Colon (tissue), 2 donors: ENCODE measurements around the gene TADA2A.
"Not testable (repeated sequence)": the region's sequence is repeated elsewhere in the genome, so short reads cannot be mapped to it uniquely, and the experiment has no call there.

ENCODE experiments used
- FAIRE-seq: peaks from 2 replicates; lab custom pipeline; 2012; peaks lifted over from hg19 to GRCh38; lab: Jason Lieb, UNC
- donor health status: control.
- donor health status: control.

Gene TADA2A

DNA sequence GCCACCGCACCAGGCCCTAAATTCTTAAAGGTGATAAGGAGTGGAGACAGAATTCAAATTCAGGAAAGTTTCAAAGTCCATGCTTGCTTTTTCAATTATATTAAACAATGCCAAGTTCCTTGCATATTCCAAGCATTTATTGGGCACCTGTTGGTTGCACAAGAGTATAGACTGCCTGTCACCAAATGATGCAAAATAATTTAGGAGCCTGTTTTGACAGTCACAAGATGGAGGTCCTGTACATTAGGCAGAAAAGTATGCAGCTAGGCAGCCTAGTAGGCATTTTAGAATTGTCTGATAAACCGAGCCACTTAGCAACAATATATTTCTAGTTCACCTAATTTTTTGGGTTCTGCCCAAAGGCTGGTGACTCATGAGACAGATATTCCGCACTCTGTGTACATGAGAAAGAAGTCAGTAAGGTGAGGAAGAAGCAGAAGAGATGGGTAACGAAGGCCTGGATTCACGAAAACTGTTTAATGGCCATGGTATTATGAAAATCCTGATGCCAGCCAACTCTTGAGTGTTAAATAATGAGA lies 7.4 kb upstream of the TADA2A start:
- FAIRE-seq: no peak

DNA sequence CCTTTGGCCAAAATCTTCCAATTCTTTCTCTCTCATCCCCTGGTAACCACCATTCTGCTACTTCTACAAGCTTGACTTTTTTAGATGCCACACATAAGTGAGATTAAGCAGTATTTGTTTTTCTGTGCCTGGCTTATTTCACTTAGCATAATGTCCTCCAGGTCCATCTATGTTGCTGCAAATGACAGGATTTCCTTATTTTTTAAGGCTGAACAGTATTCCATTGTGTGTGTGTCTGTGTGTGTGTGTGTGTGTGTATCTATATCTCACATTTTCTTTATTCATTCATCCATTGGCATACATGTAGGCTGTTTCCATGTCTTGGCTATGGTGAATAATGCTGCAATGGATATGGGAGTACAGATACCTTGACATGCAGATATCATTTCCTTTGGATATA lies 6.2 kb upstream of the TADA2A start:
- no peak for FAIRE-seq

DNA sequence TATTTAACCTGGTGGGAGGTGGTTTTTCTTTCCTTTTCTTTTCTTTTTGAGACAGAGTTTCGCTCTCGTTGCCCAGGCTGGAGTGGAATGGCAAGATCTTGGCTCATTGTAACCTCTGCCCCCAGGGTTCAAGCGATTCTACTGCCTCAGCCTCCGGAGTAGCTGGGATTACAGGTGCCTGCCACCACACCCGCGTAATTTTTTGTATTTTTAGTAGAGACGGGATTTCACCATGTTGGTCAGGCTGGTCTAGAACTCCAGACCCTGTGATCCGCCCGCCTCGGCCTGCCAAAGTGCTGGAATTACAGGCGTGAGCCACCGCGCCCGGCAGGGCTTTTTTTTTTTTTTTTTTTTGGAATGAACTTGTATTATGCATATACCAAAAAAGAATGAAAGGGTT lies 1.2 kb upstream of the TADA2A start:
- FAIRE-seq: not testable (repeated sequence)

DNA sequence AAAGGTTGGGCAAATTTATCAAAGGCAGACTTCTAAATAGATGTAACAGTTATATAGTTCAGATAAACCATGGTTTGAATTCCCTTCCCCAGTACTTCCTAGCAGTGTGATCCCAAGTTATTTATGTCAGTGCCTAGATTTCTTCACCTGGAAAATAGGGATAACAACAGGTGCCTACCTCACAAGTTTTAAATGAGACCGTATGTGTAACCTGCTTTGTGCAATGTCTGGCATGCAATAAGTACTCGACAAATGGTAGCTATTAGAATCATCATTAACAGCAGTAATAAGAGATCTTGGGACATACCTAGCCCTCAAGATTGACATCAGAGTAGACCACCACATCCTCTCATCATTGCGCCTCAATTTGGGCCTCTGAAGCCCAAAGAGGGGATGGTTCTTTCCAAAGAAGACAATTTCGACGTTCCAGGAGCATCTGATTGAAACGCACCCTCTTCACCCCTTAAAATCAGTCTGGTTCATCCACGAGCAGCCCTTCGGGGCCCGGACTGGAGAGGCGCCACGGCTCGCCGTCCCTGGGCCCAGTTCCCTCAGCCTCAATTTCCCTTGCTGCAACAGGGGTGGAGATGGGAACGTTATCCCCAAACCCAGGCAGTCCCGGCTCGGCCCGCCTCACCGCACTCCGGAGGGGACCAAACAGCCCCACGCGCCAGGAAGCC lies 591 bp upstream of the TADA2A start:
- FAIRE-seq: no peak

DNA sequence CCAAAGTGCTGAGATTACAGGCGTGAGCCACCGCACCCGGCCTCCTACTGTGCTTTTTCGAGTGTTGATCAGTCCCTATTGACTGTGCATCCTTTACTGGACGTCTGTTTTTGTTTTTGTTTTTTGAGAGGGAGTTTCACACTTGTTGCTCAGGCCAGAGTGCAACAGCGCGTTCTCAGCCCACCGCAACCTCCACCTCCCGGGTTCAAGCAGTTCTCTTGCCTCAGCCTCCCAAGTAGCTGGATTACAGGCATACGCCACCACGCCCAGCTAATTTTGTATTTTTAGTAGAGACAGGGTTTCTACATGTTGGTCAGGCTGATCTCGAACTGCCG lies 1.4 kb downstream of the TADA2A start:
- FAIRE-seq: not testable (repeated sequence)

DNA sequence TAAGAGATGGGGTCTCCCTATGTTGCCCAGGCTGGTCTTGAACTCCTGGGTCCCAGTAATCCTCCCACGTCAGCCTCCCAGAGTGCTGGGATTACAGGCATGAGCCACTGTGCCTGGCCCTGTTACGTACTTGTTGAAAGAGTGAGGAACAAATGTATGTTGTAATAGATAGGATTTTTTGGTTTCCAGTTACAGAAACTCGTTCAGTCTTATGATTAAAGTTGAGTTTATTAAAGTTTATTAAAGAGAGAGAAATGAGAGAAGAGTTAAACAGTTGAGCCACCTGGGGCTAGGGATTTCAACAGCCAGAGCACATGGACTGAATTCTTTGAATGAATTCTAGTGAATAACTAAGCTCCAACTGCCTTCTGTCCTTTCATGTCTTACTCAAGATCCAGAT lies 3.7 kb downstream of the TADA2A start:
- no peak for FAIRE-seq

DNA sequence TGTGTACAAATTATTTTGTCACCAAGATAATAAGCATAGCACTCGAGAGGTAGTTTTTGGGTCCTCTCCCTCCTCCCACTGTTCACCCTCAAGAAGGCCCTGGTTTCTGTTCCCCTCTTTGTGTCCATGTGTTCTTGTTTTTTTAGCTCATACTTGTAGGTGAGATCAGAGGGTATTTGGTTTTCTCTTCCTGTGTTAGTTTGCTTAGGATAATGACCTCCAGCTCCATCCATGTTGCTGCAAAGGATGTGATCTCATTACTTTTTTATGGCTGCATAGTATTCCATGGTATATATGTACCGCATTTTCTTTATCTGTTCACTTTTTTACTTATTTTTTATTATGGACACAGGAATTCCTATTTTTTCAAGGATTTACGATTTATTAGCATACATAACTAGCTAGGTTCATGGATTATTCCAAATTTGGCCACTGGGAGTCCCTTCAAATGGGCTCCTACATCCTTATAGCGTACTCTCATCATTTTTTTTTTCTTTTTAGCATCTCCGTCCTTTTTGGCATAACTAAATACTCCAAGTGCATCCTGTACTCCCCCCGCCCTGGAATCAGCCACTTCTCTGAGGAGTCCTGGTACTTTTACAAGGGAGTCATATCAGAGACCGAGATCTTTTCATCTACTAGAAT lies 7.3 kb downstream of the TADA2A start:
- FAIRE-seq: no peak

DNA sequence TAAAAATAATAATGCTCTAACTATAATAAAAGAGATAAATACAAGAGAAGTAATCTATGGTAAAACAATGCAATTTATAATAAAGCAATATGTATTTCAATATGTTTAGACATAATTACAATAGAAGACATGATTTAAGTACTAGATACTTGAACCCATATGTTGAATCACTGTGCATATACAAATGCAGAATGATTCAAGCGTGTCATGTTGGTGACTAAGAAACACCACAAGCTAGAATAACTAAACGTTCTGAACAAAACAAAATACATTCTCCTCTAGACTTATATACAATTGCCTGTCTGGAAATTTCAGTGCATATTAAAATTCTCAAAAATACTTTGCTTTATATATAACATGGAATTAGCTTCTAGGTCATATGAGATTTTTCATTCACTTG lies 11.2 kb downstream of the TADA2A start:
- FAIRE-seq: no peak

DNA sequence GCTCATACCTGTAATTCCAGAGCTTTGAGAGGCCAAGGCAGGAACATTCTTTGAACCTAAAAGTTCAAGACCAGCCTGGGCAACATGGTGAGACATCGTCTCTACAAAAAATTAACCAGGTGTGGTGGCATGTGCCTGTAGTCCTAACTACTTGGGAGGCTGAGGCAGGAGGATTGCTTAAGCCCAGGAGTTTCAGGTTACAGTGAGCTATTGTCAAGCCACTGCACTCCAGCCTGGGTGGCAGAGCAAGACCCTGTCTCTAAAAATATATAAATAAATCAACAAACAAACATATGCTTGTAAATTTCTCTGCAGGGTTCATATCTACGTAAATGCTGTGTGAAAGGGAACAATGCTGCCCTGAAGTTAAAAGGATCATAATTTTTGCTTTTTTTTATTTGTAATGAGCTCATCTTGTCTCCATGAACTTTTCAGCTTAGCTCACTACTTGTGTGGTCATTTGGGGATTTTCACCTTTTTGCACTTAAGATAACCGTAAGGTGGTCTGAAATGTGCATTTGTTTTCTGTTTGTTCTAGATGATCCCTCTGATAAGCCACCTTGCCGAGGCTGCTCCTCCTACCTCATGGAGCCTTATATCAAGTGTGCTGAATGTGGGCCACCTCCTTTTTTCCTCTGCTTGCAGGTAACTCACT lies 16.4 kb downstream of the TADA2A start:
- no peak for FAIRE-seq

DNA sequence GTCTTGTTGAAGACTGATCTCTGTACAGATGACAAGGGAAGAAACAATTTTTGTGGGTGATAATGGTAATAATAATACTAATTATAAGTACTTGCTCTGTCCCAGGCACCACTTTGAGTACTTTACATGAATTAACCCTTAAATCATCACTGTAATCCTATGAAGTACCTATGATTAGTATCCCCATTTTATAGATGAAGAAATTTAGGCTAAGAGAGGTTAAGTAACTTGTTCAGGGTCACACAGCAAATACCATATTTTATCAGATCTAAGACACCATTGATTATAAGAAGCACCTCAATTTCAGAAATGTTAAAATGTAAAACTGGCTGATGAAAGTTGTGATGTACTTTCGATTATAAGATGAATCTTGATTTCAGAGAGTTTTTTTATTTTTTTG lies 18.6 kb downstream of the TADA2A start:
- FAIRE-seq: no peak

DNA sequence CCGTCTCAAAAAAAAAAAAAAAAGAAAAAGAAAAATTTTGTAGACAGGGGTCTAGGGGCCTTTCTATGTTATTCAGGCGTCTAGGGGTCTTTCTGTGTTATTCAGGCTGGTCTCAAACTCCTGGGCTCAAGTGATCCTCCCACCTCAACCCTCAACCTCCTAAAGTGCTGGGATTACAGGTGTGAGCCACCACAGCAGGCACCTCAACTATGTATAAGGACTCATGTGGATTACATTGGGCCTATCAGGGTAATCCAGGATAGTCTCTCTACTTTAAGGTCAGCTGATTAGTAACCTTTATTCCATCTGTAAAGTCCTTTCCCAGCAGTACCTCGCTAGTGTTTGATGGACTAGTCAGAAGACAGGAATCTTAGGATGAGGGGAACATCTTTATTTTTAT lies 22.4 kb downstream of the TADA2A start:
- FAIRE-seq: no peak

DNA sequence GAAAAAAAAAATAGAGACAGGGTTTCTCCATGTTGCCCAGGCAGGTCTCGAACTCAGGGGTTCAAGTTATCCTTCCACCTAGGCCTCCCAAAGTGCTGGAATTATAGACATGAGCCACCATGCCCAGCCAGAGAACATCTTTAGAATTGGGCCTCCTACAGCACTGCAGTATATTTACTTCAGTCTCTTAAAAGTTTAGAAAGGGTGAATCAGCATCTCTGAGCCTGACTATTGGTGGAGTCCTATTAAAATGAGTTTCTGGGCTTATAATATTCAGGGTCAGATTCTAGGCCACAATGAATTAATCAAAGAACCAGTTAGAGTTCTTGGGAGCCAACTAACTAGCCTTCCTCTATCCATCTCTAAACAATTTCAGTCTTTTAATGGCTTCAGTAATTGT lies 22.8 kb downstream of the TADA2A start:
- FAIRE-seq: no peak

DNA sequence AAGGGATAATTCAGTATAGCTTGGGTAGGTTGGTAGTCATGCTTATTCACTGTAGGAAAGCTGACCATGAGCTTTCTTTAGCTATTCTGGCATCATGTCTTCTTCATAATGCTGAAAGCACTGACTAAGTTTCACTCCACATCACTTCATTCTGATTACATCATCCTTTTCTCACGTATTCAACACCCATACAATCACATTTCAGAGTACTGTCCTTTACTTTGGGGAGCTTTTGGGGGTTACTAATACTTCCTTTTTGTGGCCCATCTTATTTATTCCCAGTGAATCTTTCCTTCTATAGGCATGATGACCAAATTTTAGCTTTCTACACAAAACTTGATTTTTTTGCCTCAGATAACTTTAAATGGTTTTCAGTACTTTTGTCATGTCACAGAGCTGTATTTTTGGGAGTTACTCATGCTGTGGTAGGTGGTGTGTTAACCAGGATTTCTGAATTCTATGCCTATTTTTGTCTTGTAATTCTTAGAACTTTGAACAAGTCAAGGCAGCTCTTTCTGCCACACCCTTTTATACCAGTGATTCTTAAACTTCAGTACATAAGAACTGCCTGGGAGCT lies 23.5 kb downstream of the TADA2A start:
- no peak for FAIRE-seq

DNA sequence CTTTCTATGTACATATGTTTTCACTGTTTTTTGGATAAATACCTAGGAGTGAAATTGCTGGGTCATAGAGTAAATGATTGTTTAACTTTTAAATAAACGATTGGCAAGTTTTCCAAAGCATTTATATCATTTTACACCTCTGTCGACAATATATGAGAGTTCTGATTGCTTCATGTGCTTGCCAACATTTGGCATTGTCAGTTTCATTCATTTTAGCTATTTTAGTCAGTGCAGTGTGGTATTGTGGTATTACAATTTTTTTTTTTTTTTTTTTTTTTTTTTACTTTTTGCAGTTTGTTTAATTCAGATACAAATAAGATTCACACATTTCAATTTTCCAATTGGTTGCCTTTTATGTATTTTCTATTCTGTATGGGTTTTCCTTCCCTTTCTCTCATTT lies 26.0 kb downstream of the TADA2A start:
- no peak for FAIRE-seq

DNA sequence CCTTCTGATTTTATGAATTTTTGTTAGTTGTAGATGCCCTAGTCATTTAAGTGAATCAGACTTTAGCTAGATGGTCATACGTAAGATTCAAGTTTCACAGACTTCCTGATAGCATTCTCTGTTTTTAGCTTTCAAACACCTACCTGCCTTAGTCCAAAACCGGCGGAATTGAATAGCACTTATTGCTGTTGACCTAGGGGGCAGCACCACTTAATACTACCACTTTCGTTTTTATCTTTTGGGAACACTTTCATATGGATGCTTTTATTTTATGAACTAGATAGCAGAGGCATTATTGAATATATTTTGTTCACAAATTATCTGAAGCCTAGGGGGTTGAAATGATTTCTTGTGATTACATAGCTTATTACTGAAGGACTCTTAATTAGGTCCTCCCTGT lies 31.5 kb downstream of the TADA2A start:
- FAIRE-seq: no peak

DNA sequence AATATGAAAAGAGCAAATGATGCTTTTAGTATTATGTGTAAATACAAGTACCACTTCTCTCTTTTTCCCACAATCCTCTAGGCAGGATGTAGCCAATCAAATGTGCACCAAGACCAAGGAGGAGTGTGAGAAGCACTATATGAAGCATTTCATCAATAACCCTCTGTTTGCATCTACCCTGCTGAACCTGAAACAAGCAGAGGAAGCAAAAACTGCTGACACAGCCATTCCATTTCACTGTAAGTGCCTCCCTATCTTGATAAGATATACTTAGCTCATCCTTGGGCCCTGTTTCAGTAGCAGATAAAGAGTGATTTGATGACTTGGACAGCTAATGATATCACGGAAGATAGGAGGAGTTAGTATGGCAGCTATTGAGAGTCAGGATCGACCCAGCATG lies 33.7 kb downstream of the TADA2A start:
- FAIRE-seq: no peak

DNA sequence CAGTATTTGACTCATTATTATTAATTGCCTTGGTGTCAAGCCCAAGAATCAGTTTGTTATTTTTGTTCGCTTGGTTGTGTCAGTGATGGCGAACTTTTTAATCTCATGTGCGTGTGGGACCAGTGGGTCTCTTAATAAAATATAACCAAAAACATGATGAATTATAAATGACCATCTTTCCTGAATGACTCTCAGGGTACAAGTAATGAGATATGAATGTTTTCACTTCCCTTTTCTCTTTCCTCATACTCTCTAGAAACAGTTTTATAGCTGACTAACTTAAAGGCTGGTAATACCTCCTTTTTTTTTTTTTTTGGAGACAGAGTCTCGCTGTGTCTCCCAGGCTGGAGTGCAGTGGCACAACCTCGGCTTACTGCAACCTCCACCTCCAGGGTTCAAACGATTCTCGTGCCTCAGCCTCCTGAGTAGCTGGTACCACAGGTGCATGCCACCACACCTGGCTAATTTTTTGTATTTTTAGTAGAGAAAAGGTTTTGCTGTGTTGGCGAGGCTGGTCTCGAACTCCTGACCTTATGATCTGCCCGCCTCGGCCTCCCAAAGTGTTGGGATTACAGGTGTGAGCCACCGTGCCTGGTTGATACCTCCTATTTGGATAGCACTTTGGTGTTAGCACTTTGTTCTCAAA lies 34.8 kb downstream of the TADA2A start:
- not testable (repeated sequence) for FAIRE-seq

DNA sequence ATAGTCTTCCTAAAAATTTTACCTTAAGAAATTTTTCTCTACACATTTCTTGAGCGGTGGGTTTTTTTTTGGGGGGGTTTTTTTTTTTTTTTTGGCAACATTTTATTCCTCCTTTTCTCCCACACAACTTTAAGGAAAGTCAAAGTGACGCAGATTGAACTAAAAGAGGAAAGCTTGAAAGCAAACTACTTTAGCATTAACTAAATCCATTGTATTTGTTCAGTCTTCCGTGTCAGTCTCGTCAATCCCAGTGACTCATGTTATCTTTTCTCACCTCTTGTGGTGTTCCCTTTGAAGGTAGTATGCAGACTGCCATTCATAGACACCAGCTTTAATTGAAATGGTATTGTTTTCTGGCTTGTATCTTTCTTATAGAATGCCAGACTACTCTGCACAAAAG lies 39.3 kb downstream of the TADA2A start:
- FAIRE-seq: no peak

DNA sequence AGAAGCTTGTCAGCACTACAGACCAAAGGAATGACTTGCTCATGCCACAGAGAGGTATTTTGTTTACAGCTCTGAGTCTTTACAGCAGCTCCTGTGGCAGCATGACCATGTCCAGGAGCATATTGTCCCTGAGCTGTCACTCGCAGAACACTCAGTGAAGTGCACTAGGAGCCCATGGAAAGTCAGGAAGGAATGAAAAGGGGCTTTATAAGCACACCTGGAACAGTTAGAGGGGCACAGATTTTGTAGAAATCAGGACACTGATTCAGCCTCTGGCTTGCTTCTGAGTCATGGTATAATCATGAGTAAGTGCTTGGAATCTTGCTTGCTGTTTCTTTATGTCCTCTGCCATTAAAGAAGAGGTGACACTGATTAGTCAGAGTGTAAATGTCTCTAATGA lies 41.0 kb downstream of the TADA2A start:
- no peak for FAIRE-seq

DNA sequence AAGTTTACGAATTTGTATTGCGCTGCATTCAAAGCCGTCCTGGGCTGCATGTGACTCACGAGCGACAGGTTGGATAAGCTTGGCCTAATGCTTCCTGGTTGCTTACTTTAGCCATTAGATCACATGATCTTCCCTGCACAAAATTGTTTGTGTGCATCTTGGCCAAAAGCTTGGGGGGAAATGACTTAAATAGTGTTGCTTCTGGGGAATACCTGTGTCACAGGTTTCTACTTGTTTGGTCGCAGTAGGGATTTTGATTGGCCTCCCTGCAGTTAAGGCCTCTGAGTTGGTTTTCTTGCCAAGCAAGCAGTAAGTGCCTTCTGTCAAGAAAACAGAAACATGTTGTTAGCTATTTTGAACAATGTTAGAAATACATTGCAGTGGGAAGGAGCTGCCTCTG lies 43.4 kb downstream of the TADA2A start:
- no peak for FAIRE-seq

DNA sequence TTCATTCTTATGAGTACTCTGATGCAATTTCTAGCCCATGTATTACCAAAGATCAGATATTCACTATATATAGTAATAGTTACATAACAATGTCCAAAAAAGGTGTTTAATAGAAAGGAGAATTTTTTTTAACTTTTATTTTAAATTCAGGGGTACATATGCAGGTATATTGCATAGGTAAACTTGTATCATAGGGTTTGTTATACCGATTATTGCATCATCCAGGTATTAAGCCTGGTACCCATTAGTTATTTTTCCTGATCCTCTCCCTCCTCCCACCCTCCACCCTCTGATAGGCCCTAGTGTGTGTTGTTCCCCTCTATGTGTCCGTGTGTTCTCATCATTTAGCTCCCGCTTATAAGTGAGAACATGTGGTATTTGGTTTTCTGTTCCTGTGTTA lies 51.1 kb downstream of the TADA2A start:
- FAIRE-seq: not testable (repeated sequence)

DNA sequence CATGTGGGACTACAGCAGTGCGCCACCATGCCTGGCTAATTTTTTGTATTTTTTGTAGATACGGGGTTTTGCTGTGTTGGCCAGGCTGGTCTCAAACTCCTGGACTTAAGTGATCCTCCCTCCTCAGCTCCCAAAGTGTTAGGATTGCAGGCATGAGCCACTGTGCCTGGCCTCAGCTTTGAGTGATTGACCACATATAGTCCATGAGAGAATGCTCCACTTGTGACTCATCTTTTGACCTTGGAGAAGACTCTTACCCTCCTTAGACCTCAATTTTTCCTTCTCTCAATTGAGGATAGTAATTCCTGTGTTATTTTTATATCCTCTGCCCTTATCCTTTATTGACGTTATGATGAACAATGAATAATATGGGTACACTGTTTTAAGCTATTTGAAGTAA lies 52.1 kb downstream of the TADA2A start:
- FAIRE-seq: no peak

DNA sequence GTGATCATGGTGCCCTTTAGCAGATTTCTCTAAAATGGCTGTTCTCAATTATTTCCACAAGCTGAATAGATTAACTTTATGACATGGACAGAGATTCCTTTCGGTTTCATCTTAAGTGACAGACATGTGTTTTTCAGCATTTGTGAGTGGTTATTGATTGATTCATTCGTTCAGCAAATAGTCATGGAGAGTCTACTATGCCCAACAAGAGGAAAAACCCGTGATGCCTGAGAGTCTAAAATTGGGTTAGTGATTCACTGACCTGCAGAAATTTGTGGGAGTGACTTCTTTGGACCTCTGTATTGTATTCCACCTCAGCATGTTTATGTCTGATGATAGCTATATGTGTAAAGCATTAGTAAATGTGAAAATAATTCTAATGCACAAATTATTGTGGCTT lies 55.0 kb downstream of the TADA2A start:
- no peak for FAIRE-seq
